Natural killer cell (primary cell): Measurements from ENCODE around the gene DSG4. TPM values are rescaled to one million over a fixed set of nuclear protein-coding genes. Genes with fewer than 3 reads are reported as not detected.

ENCODE experiments used
- ATAC-seq, 3 donors: fragments of 150-1000 bp in 2 of 3; fragments of 200-7000 bp in 1 of 3; cut with Tn5 transposase; 1 replicate in 1 of 3; 2 replicates in 2 of 3; pipeline ENCODE4 v1.10.0; 2021; ENCODE audit warnings: mild to moderate bottlenecking in 2 of 3, moderate library complexity in 2 of 3
- DNase-seq, 2 donors: peaks; one replicate each; pipeline versions ENCODE4 v3.0.0 to v3.0.0-alpha.2; 2013 to 2021; ENCODE audit warnings: mixed read lengths in 1 of 2
- H3K27ac ChIP-seq: one replicate; pipeline ENCODE4 v1.5.1; 2013; ENCODE audit warnings: mild to moderate bottlenecking, low read length
- H3K27me3 ChIP-seq: one replicate; pipeline ENCODE4 v1.6.1; 2013; ENCODE audit warnings: low read length; ENCODE audit not compliant: control insufficient read depth, insufficient read depth
- H3K36me3 ChIP-seq: one replicate; pipeline ENCODE4 v1.6.1; 2013; ENCODE audit warnings: low read length; ENCODE audit not compliant: control insufficient read depth, insufficient read depth
- H3K4me1 ChIP-seq: one replicate; pipeline ENCODE4 v1.6.1; 2013; ENCODE audit warnings: low read length; ENCODE audit not compliant: control insufficient read depth, insufficient read depth
- H3K4me3 ChIP-seq: one replicate; pipeline ENCODE4 v1.5.1; 2013; ENCODE audit warnings: low read length
- H3K9me3 ChIP-seq: one replicate; pipeline ENCODE4 v1.6.1; 2013; ENCODE audit warnings: low read length; ENCODE audit not compliant: control insufficient read depth, insufficient read depth
- H3K27ac Mint-ChIP-seq, 2 donors: one replicate each; pipeline ENCODE4 v1.8.0; 2022; ENCODE audit warnings: mild to moderate bottlenecking in 2 of 2, mixed read lengths in 2 of 2, moderate library complexity in 1 of 2
- H3K27me3 Mint-ChIP-seq, 2 donors: one replicate each; pipeline ENCODE4 v1.8.0; 2022; ENCODE audit warnings: low read depth in 2 of 2, mixed read lengths in 2 of 2
- H3K36me3 Mint-ChIP-seq: one replicate; pipeline ENCODE4 v1.8.0; 2022; ENCODE audit warnings: mixed read lengths
- H3K4me1 Mint-ChIP-seq, 2 donors: one replicate each; pipeline ENCODE4 v1.8.0; 2022; ENCODE audit warnings: mixed read lengths in 2 of 2
- H3K4me3 Mint-ChIP-seq: one replicate; pipeline ENCODE4 v1.8.0; 2022; ENCODE audit warnings: mild to moderate bottlenecking, moderate library complexity, mixed read lengths
- H3K9me3 Mint-ChIP-seq, 2 donors: one replicate each; pipeline ENCODE4 v1.8.0; 2022; ENCODE audit warnings: mixed read lengths in 2 of 2
- WGBS: methylation state at CpG from one replicate; pipeline ENCODE4 v1.1.7; 2013; ENCODE audit warnings: missing lambda C conversion rate; ENCODE audit not compliant: insufficient coverage; 5-methylcytosine and 5-hydroxymethylcytosine counted together
- intact Hi-C: fragments of 100-400 bp; cut with micrococcal nuclease; formaldehyde crosslinking; loops from one replicate; pipeline ENCODE4 v1.14.2; 2022
- total RNA-seq, 4 donors: library from RNA; stranded (reverse); fragments of 120-200 nt in 1 of 4; gene quantifications; one replicate each; pipeline versions ENCODE4 v1.2.3 to v1.2.4, GENCODE V29; 2013 to 2022
- TF ChIP-seq, protein P1 (sequence below): fragments of 200-600 bp; IDR thresholded peaks from one replicate; pipeline ENCODE4 v1.8.0; 2022; ENCODE audit warnings: antibody characterized with exemption

DSG4 gene
- total RNA-seq, 3 donors from 2014 or later (not counting 1 experiment from before 2014, with no cell fraction given): not detected

DNA sequence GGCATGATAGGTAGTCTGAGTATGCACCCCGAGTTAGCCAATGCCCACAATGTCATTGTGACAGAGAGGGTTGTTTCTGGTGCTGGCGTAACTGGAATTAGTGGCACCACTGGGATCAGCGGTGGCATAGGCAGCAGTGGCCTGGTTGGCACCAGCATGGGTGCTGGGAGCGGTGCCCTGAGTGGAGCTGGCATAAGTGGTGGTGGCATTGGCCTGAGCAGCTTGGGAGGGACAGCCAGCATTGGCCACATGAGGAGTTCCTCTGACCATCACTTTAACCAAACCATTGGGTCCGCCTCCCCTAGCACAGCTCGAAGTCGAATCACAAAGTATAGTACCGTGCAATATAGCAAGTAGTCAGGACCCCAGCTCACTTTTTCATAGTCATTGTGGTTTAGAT is 21.6 kb upstream of the DSG4 start:
- H3K4me1 Mint-ChIP-seq: no peaks in the 10 kb centered on the region
- H3K4me3 Mint-ChIP-seq: no peak overlapping the region

GRCh38 chr18:31356025-31356424 is 20.6 kb upstream of the DSG4 start:
- intact Hi-C loops: no loop called here

More for the DNA sequence above, 21.6 kb upstream of the DSG4 start:
- Histone ChIP-seq H3K36me3 (no peaks in the 10 kb centered on the region), H3K27me3 (no peaks in the 10 kb centered on the region), H3K9me3 (peaks cover 6% of the 10 kb centered on the region), H3K4me3 (no peak overlapping the region), H3K4me1 (no peaks in the 10 kb centered on the region), H3K27ac (no peak overlapping the region)
- TF ChIP-seq, protein P1, sequence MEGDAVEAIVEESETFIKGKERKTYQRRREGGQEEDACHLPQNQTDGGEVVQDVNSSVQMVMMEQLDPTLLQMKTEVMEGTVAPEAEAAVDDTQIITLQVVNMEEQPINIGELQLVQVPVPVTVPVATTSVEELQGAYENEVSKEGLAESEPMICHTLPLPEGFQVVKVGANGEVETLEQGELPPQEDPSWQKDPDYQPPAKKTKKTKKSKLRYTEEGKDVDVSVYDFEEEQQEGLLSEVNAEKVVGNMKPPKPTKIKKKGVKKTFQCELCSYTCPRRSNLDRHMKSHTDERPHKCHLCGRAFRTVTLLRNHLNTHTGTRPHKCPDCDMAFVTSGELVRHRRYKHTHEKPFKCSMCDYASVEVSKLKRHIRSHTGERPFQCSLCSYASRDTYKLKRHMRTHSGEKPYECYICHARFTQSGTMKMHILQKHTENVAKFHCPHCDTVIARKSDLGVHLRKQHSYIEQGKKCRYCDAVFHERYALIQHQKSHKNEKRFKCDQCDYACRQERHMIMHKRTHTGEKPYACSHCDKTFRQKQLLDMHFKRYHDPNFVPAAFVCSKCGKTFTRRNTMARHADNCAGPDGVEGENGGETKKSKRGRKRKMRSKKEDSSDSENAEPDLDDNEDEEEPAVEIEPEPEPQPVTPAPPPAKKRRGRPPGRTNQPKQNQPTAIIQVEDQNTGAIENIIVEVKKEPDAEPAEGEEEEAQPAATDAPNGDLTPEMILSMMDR: no peak
- Mint-ChIP-seq H3K27ac (no peak overlapping the region), H3K27me3 (no peaks in the 10 kb centered on the region), H3K36me3 (no peaks in the 10 kb centered on the region), H3K9me3 (peaks cover 0 to 2% of the 10 kb centered on the region in 2 donors)
- 92% methylated on average over 8 of the region's 8 CpGs for WGBS
- DNase-seq: no peak
- ATAC-seq: no peak
- intact Hi-C loops: no loop called here

GRCh38 chr18:31364190-31364589 is 12.4 kb upstream of the DSG4 start:
- ATAC-seq: no peak
- Histone ChIP-seq H3K27ac (no peak overlapping the region), H3K4me3 (no peak overlapping the region), H3K9me3 (no peaks in the 10 kb centered on the region), H3K4me1 (no peaks in the 10 kb centered on the region), H3K36me3 (no peaks in the 10 kb centered on the region), H3K27me3 (no peaks in the 10 kb centered on the region)
- WGBS: 84% methylated on average over 4 of the region's 4 CpGs
- peaks cover 8 to 11% of the 10 kb centered on the region in 2 donors for H3K9me3 Mint-ChIP-seq
- no peak overlapping the region for H3K4me3 Mint-ChIP-seq
- TF ChIP-seq, protein P1: no peak
- no peaks in the 10 kb centered on the region for H3K4me1 Mint-ChIP-seq
- no peak overlapping the region for H3K27ac Mint-ChIP-seq
- no peak for DNase-seq
- no peaks in the 10 kb centered on the region for H3K36me3 Mint-ChIP-seq
- H3K27me3 Mint-ChIP-seq: no peaks in the 10 kb centered on the region
- intact Hi-C loops: no loop called here

More at GRCh38 chr18:31356025-31356424, 20.6 kb upstream of the DSG4 start:
- H3K36me3 Mint-ChIP-seq: no peaks in the 10 kb centered on the region
- Histone ChIP-seq H3K4me3 (no peak overlapping the region), H3K27me3 (no peaks in the 10 kb centered on the region), H3K4me1 (no peaks in the 10 kb centered on the region), H3K36me3 (no peaks in the 10 kb centered on the region), H3K27ac (no peak overlapping the region), H3K9me3 (peaks cover 6% of the 10 kb centered on the region)
- H3K4me1 Mint-ChIP-seq: no peaks in the 10 kb centered on the region
- peaks cover 0 to 2% of the 10 kb centered on the region in 2 donors for H3K9me3 Mint-ChIP-seq
- ATAC-seq: no peak
- 87% methylated on average over 4 of the region's 5 CpGs for WGBS
- TF ChIP-seq, protein P1: no peak
- no peak overlapping the region for H3K4me3 Mint-ChIP-seq
- no peaks in the 10 kb centered on the region for H3K27me3 Mint-ChIP-seq
- no peak for DNase-seq
- no peak overlapping the region for H3K27ac Mint-ChIP-seq

DNA sequence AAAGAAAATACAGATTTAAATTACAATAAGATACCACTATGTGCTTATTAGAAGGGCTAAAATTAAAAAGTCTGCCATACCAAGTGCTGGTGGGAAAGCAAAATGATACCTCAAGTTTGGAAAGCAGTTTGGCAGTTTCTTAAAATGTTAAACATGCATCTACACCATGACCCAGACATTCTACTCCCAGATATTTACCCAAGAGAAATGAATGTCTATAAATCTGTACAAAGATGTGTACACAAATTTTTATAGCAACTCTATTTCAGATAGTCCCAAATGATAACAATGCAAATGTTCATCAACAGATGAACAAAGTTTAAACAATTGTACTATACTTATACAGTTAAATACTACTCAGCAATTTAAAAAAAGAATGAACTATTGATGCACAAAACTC is 7.1 kb upstream of the DSG4 start:
- intact Hi-C loops: no loop called here
- no peak overlapping the region for H3K4me3 ChIP-seq
- H3K27me3 Mint-ChIP-seq: peaks cover 0 to 2% of the 10 kb centered on the region in 2 donors
- H3K27me3 ChIP-seq: no peaks in the 10 kb centered on the region
- no peaks in the 10 kb centered on the region for H3K36me3 ChIP-seq
- no peaks in the 10 kb centered on the region for H3K9me3 ChIP-seq
- H3K4me1 ChIP-seq: no peaks in the 10 kb centered on the region
- H3K36me3 Mint-ChIP-seq: no peaks in the 10 kb centered on the region
- H3K4me3 Mint-ChIP-seq: no peak overlapping the region
- TF ChIP-seq, protein P1: no peak
- H3K27ac Mint-ChIP-seq: no peak overlapping the region
- no peak for DNase-seq
- peaks cover 2 to 3% of the 10 kb centered on the region in 2 donors for H3K9me3 Mint-ChIP-seq
- no peak for ATAC-seq
- H3K27ac ChIP-seq: no peak overlapping the region
- no peaks in the 10 kb centered on the region for H3K4me1 Mint-ChIP-seq
